H1 (cell line): ENCODE measurements around the gene SRPRB. TPM values are rescaled to one million over a fixed set of nuclear protein-coding genes. Genes with fewer than 3 reads are reported as not detected.

Source experiments
- CTCF ChIA-PET: fragments of 300-600 bp; sonication (Branson Sonifier 250); formaldehyde crosslinking; loops from one replicate; lab custom pipeline; 2021; ENCODE audit not compliant: partially characterized antibody; lab: Charles Lee
- POLR2A ChIA-PET: fragments of 300-600 bp; sonication (Branson Sonifier 250); formaldehyde crosslinking; loops from one replicate; lab custom pipeline; 2021; ENCODE audit warnings: inconsistent platforms; ENCODE audit not compliant: partially characterized antibody; lab: Charles Lee
- DNase-seq, 2 experiments: peaks; one replicate each; pipeline versions ENCODE4 v3.0.0 to v3.0.0-alpha.2; 2010 to 2022; ENCODE audit warnings: low spot score in 2 of 2, low read depth in 1 of 2, mixed read lengths in 1 of 2
- FAIRE-seq: peaks from 2 replicates; lab custom pipeline; 2011; peaks lifted over from hg19 to GRCh38; lab: Jason Lieb, UNC
- H2AFZ ChIP-seq: 2 replicates; pipeline ENCODE4 v1.8.1; 2012; ENCODE audit warnings: low read length, inconsistent platforms
- H2AK5ac ChIP-seq: 2 replicates; pipeline ENCODE4 v1.6.1; 2013; ENCODE audit warnings: low read depth, low read length
- H2BK120ac ChIP-seq: replicated peaks from 2 replicates; pipeline ENCODE3; 2013; ENCODE audit warnings: low read depth, low read length, inconsistent platforms
- H2BK12ac ChIP-seq: 2 replicates; pipeline ENCODE4 v1.6.1; 2013; ENCODE audit warnings: low read depth, low read length
- H2BK15ac ChIP-seq: 2 replicates; pipeline ENCODE4 v1.6.1; 2013; ENCODE audit warnings: low read length
- H2BK20ac ChIP-seq: 2 replicates; pipeline ENCODE4 v1.6.1; 2013; ENCODE audit warnings: low read length
- H2BK5ac ChIP-seq: 2 replicates; pipeline ENCODE4 v1.6.1; 2013; ENCODE audit warnings: low read depth, low read length
- H3K14ac ChIP-seq: 2 replicates; pipeline ENCODE4 v1.6.1; 2013; ENCODE audit warnings: inconsistent platforms; ENCODE audit not compliant: insufficient read length
- H3K18ac ChIP-seq: 2 replicates; pipeline ENCODE4 v1.6.1; 2013; ENCODE audit warnings: low read length; ENCODE audit errors: extremely low read depth
- H3K23ac ChIP-seq: 2 replicates; pipeline ENCODE4 v1.6.1; 2013; ENCODE audit warnings: inconsistent platforms; ENCODE audit not compliant: insufficient read length
- H3K23me2 ChIP-seq: 2 replicates; pipeline ENCODE4 v1.6.1; 2013; ENCODE audit warnings: low read depth, low read length
- H3K27ac ChIP-seq: 2 replicates; pipeline ENCODE4 v1.6.1; 2011; ENCODE audit warnings: low read depth, low read length, inconsistent platforms
- H3K27me3 ChIP-seq, 4 experiments: replicated peaks in 1 of 4; 1 replicate in 1 of 4; 2 replicates in 3 of 4; pipeline versions ENCODE4 v1.6.1 to v1.8.1; 2011 to 2013; ENCODE audit warnings: low read length in 3 of 4, mild to moderate bottlenecking in 3 of 4, inconsistent platforms in 2 of 4, mixed read lengths in 2 of 4, moderate library complexity in 1 of 4; ENCODE audit not compliant: control insufficient read depth in 3 of 4, insufficient read depth in 3 of 4; ENCODE audit errors: extremely low read depth in 1 of 4
- H3K36me3 ChIP-seq, 4 experiments: 2 replicates each; pipeline versions ENCODE4 v1.6.1 to v1.8.1; 2011 to 2013; ENCODE audit warnings: mild to moderate bottlenecking in 4 of 4, low read length in 3 of 4, moderate library complexity in 2 of 4, control low read depth in 1 of 4, inconsistent platforms in 1 of 4; ENCODE audit not compliant: insufficient read depth in 4 of 4, control insufficient read depth in 2 of 4
- H3K4ac ChIP-seq: replicated peaks from 2 replicates; pipeline ENCODE3; 2013; ENCODE audit warnings: low read length, low read depth, mixed read lengths, inconsistent platforms; ENCODE audit not compliant: insufficient read length
- H3K4me1 ChIP-seq, 4 experiments: replicated peaks in 1 of 4; 1 replicate in 1 of 4; 2 replicates in 3 of 4; pipeline versions ENCODE4 v1.6.1 to v1.8.1; 2011 to 2013; ENCODE audit warnings: low read length in 3 of 4, inconsistent platforms in 2 of 4, mixed read lengths in 1 of 4; ENCODE audit not compliant: insufficient read depth in 4 of 4, control insufficient read depth in 3 of 4
- H3K4me2 ChIP-seq, 2 experiments: 2 replicates each; pipeline versions ENCODE4 v1.6.1 to v1.8.1; 2011 to 2013; ENCODE audit warnings: low read depth in 2 of 2, low read length in 2 of 2, control low read depth in 1 of 2, inconsistent platforms in 1 of 2, mild to moderate bottlenecking in 1 of 2; ENCODE audit not compliant: insufficient read depth in 1 of 2
- H3K4me3 ChIP-seq, 4 experiments: fragments of 200-600, 300-600 bp in 1 of 4; sonication (generic), shearing (Covaris generic), sonication (Bioruptor Twin) in 1 of 4; 2 replicates each; pipeline versions ENCODE4 v1.5.1 to v1.8.1; 2011 to 2016; ENCODE audit warnings: low read length in 4 of 4, low read depth in 3 of 4, control low read depth in 2 of 4, inconsistent platforms in 2 of 4, mild to moderate bottlenecking in 2 of 4, mixed read lengths in 1 of 4, moderate library complexity in 1 of 4; ENCODE audit not compliant: insufficient read depth in 2 of 4; ENCODE audit errors: extremely low read depth in 1 of 4
- H3K56ac ChIP-seq: replicated peaks from 2 replicates; pipeline ENCODE3; 2013; ENCODE audit warnings: low read depth, mild to moderate bottlenecking, mixed read lengths, low read length, inconsistent platforms; ENCODE audit not compliant: insufficient read length
- H3K79me1 ChIP-seq: 2 replicates; pipeline ENCODE4 v1.6.1; 2013; ENCODE audit warnings: low read depth, low read length, control low read depth
- H3K79me2 ChIP-seq, 2 experiments: 2 replicates each; pipeline versions ENCODE4 v1.6.1 to v1.8.1; 2012 to 2013; ENCODE audit warnings: low read length in 2 of 2, mild to moderate bottlenecking in 2 of 2, inconsistent platforms in 1 of 2; ENCODE audit not compliant: insufficient read depth in 2 of 2, control insufficient read depth in 1 of 2
- H3K9ac ChIP-seq, 4 experiments: replicated peaks in 1 of 4; 1 replicate in 1 of 4; 2 replicates in 3 of 4; pipeline versions ENCODE4 v1.6.1 to v1.8.1; 2011 to 2013; ENCODE audit warnings: low read depth in 3 of 4, low read length in 3 of 4, control low read depth in 2 of 4, mild to moderate bottlenecking in 2 of 4, moderate library complexity in 2 of 4, inconsistent platforms in 1 of 4; ENCODE audit errors: extremely low read depth in 1 of 4
- H3K9me3 ChIP-seq, 2 experiments: 2 replicates each; pipeline versions ENCODE4 v1.6.1 to v1.8.1; 2012 to 2013; ENCODE audit warnings: mild to moderate bottlenecking in 2 of 2, moderate library complexity in 2 of 2, control low read depth in 1 of 2, inconsistent platforms in 1 of 2, low read depth in 1 of 2, low read length in 1 of 2, mixed read lengths in 1 of 2; ENCODE audit not compliant: insufficient read depth in 2 of 2
- H4K20me1 ChIP-seq, 2 experiments: replicated peaks in 1 of 2; 2 replicates each; pipeline versions ENCODE3 to v1.8.1; 2011 to 2013; ENCODE audit warnings: inconsistent platforms in 2 of 2, low read length in 2 of 2, mild to moderate bottlenecking in 1 of 2; ENCODE audit not compliant: insufficient read depth in 2 of 2, control insufficient read depth in 1 of 2
- H4K5ac ChIP-seq: 2 replicates; pipeline ENCODE4 v1.6.1; 2013; ENCODE audit warnings: low read length, low read depth, mixed read lengths, inconsistent platforms; ENCODE audit not compliant: insufficient read length
- H4K8ac ChIP-seq: 2 replicates; pipeline ENCODE4 v1.8.0; 2013; ENCODE audit warnings: mild to moderate bottlenecking, moderate library complexity, low read length, inconsistent platforms; ENCODE audit not compliant: insufficient read depth; ENCODE audit errors: extremely low read depth
- H4K91ac ChIP-seq: replicated peaks from 2 replicates; pipeline ENCODE3; 2013; ENCODE audit warnings: low read length, mixed read lengths, inconsistent platforms; ENCODE audit not compliant: insufficient read length
- SP1 ChIP-seq: IDR thresholded peaks from 2 replicates; pipeline ENCODE4 v1.6.1; 2011; ENCODE audit warnings: low read depth, low read length
- WGBS, 2 experiments: shearing (Covaris generic) in 1 of 2; methylation state at CpG; one replicate each; pipeline versions ENCODE4 v1.1.6 to v1.1.7; 2013 to 2015; ENCODE audit warnings: low lambda C conversion rate in 2 of 2, mixed read lengths in 2 of 2, inconsistent platforms in 1 of 2, low coverage in 1 of 2, missing lambda C conversion rate in 1 of 2; ENCODE audit not compliant: insufficient replicate concordance in 2 of 2, insufficient coverage in 1 of 2, insufficient read length in 1 of 2; ENCODE audit errors: extremely low coverage in 1 of 2, missing lambda C conversion rate in 1 of 2; 5-methylcytosine and 5-hydroxymethylcytosine counted together
- polyA plus RNA-seq, 7 experiments: library from polyadenylated mRNA; depleted of rRNA in 3 of 7; stranded (reverse) in 5 of 7; unstranded in 2 of 7; fragments of >200 nt in 5 of 7; fragments of 200-250 nt in 2 of 7; gene quantifications; 1 replicate in 5 of 7; 2 replicates in 1 of 7; 4 replicates in 1 of 7; pipeline versions ENCODE4 v1.2.1 to v1.2.3, GENCODE V29; 2011 to 2013; ENCODE audit warnings: missing spikeins in 2 of 7, mixed read lengths in 2 of 7
- total RNA-seq: library from RNA; stranded (reverse); fragmentation: NEBNext Ultra II Directional; extraction: Animal tissue kit (Norgen Biotek cat#: 25700); gene quantifications from 2 replicates; pipeline ENCODE4 v1.2.1, GENCODE V29; 2021

Gene SRPRB
- total and polyA plus RNA-seq, 2 of the 8 experiments (the other 6 are each of a cell fraction or from before 2014, with no cell fraction given): 15.9 to 49.8 TPM

- Histone ChIP-seq H2BK15ac (no peak overlapping the region), H3K9me3 (no peaks in the 10 kb centered on the region), H4K5ac (no peak overlapping the region), H3K27me3 (no peaks in the 10 kb centered on the region), H3K56ac (no peak overlapping the region), H2BK12ac (no peak overlapping the region), H3K23ac (no peak overlapping the region), H3K23me2 (peaks cover 4% of the 10 kb centered on the region; the same call in 1 of the 2 replicates), H3K4ac (no peak overlapping the region), H3K4me3 (no peak overlapping the region), H2BK20ac (no peak overlapping the region), H2AFZ (no peak overlapping the region), H4K91ac (no peak overlapping the region), H3K14ac (no peak overlapping the region), H3K36me3 (no peaks in the 10 kb centered on the region; a peak in 3 of 8 replicates), H4K8ac (no peak overlapping the region), H3K79me2 (no peaks in the 10 kb centered on the region), H2BK5ac (no peak overlapping the region), H3K27ac (no peak overlapping the region; the same call in 1 of the 2 replicates), H3K18ac (no peak overlapping the region), H2BK120ac (no peak overlapping the region), H2AK5ac (no peak overlapping the region), H3K9ac (no peak overlapping the region), H3K4me2 (no peak overlapping the region), H3K79me1 (no peaks in the 10 kb centered on the region), H3K4me1 (peaks cover 0 to 2% (median 0%) of the 10 kb centered on the region in 4 experiments; a peak in 1 of 7 replicates), H4K20me1 (no peaks in the 10 kb centered on the region)
- DNase-seq (no peak), FAIRE-seq (no peak)
- no peak for TF ChIP-seq SP1
- WGBS, 2 experiments: 86% methylated on average over 4 of the region's 4 CpGs; no CpG with 5 or more reads in 1 of the 2 experiments
- ChIA-PET CTCF (no interaction called here), POLR2A (no interaction called here)
Measured at GRCh38 chr3:133838296-133838789, 32.7 kb downstream of the SRPRB start.
